Measurements from ENCODE around the gene DES. TPM values are rescaled to one million over a fixed set of nuclear protein-coding genes. Genes with fewer than 3 reads are reported as not detected.

Gene DES
- total and polyA plus RNA-seq, 2 of the 13 experiments (the other 11 are each of a cell fraction or from before 2014, with no cell fraction given): not detected

GRCh38 chr2:219449609-219450008 lies 31.4 kb downstream of the DES start (continued):
- TF ChIP-seq RNF219 (CRISPR knock-in tag; IDR thresholded peaks at IDR 0.05) (no peak), ZBTB49 (CRISPR knock-in tag; IDR thresholded peaks at IDR 0.05; ENCODE audit: borderline replicate concordance) (no peak), DDIT3 (CRISPR knock-in tag; IDR thresholded peaks at IDR 0.05) (no peak), SP2 (CRISPR knock-in tag; IDR thresholded peaks at IDR 0.05) (no peak), MTA3 (CRISPR knock-in tag; IDR thresholded peaks at IDR 0.05) (no peak), BRD4 (CRISPR knock-in tag; IDR thresholded peaks at IDR 0.05) (no peak)

GRCh38 chr2:219451661-219452360 lies 33.6 kb downstream of the DES start:
- H3K9ac ChIP-seq (ENCODE audit: insufficient read depth, low read depth, low read length): no peak overlapping the region
- FAIRE-seq (no peak), DNase-seq (ENCODE audit: low spot score) (no peak), ATAC-seq (no peak)
- 25% methylated on average over 9 of the region's 18 CpGs for WGBS (ENCODE audit: low lambda C conversion rate)
- in situ Hi-C loops (cut with HindIII; ENCODE audit: extremely low pct_ligation_motif_present, low pct_unique_long_range_greater_than_20kb): no loop called here
- H3K79me2 ChIP-seq (ENCODE audit: insufficient read depth, low read length): no peaks in the 10 kb centered on the region
- H3K36me3 ChIP-seq (replicated peaks in 1 of 2; ENCODE audit: control insufficient read depth in 1 of 2, insufficient read depth in 2 of 2, low read length in 2 of 2): no peaks in the 10 kb centered on the region
- H3K4me1 ChIP-seq (ENCODE audit: insufficient read depth, low read length): no peaks in the 10 kb centered on the region
- no peaks in the 10 kb centered on the region for H4K20me1 ChIP-seq (ENCODE audit: insufficient read depth, low read length)
- H3K4me3 ChIP-seq (replicated peaks in 1 of 3; ENCODE audit: insufficient read depth in 1 of 3, low read depth in 2 of 3, low read length in 3 of 3): no peak overlapping the region
- H3K27me3 ChIP-seq (ENCODE audit: control insufficient read depth in 1 of 2, insufficient read depth in 2 of 2, low read length in 2 of 2): peaks cover 43 to 88% of the 10 kb centered on the region in 2 experiments
- no TSS peak for BruUV-seq (replicated peaks)
- no peaks in the 10 kb centered on the region for H3K9me3 ChIP-seq (ENCODE audit: low read length)
- no peak overlapping the region for H3K27ac ChIP-seq (ENCODE audit: extremely low read length, insufficient read depth, low read length)
- no peak for TF ChIP-seq EHMT2 (IDR thresholded peaks at IDR 0.05; ENCODE audit: borderline replicate concordance, low read depth, low read length)
- no peak for TF ChIP-seq THYN1 (CRISPR knock-in tag; IDR thresholded peaks at IDR 0.05; ENCODE audit: borderline replicate concordance, low read depth)
- TF ChIP-seq CHD2 (IDR thresholded peaks at IDR 0.05; ENCODE audit: low read depth, low read length): no peak
- TF ChIP-seq NFAT5 (CRISPR knock-in tag; IDR thresholded peaks at IDR 0.05): no peak
- no peak for TF ChIP-seq IRF2 (CRISPR knock-in tag; IDR thresholded peaks at IDR 0.05)
- TF ChIP-seq NBN (conservative IDR thresholded peaks at IDR 0.05): no peak
- ChIA-PET POLR2A (no interaction called here), CTCF (ENCODE audit: low intra/inter-chr PET ratio, low total read pairs) (no interaction called here)
- H3K4me2 ChIP-seq (ENCODE audit: low read depth, low read length): no peak overlapping the region
- intact Hi-C loops (cut with micrococcal nuclease; ENCODE audit: unreplicated experiment): loop anchor here (1.0 kb wide), 1 partner anchor 42 kb away; no protein-coding TSS in a partner anchor
- H2AFZ ChIP-seq (ENCODE audit: low read length): no peak overlapping the region

Measured in HepG2 (cell line).